Measurements from ENCODE around the gene PARD3.

The PARD3 gene

DNA sequence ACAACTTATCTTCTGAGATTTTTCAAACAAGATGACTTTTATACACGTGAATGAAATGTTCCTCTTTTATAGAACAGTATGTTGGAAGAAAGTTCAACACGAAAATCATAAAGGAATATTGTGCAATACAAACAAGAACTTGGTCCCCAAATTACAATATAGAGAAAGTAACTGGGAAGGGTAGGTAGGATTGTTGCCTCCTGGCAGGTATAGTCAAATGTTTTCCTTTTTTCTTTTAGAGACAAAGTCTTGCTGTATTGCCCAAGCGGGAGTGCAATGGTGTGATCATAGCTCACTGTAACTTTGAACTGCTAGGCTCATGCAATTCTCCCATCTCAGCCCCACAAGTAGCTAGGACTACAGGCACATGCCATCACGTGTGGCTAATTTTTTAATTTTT is 582.6 kb downstream of the PARD3 start:
- DNase-seq, result no peak

DNA sequence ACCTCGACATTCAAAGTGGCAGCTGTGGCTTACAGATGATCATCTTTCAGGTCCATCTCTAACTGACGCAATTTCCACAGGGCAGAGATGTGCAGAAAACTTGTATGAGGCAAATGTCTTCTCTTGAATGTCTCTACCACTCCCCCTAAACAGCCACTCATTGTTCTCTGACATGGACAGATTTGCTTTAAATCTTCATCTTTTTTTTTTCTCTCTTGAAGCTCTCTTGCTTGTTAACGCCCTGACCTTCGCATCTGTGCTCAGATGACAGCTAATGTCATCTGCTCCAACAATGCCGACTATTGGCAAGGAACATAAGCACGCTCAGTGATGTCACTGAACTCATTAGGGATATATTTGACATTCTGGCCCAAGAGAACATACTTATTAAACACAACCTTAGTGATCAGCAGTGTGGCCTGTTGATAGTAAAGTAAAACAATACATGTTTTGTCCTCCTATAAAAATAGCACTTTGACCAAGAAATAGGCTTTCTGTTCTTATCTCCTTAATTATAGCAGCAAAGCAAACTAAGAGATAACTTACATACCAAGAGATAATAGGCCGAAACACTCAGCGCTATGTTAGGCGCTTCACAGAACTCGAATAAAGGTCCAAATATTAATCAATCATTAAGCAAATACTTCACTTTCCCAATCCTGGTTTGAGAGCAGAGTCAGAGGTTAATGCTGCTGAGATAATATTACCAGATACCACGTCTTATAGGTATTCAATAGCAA is 583.5 kb downstream of the PARD3 start:
- DNase-seq, result no peak

GRCh38 chr10:34229917-34230316 is 585.2 kb downstream of the PARD3 start:
- DNase-seq, result no peak

- no peak for DNase-seq
Observed at GRCh38 chr10:34228066-34228465, 587.0 kb downstream of the PARD3 start.

DNA sequence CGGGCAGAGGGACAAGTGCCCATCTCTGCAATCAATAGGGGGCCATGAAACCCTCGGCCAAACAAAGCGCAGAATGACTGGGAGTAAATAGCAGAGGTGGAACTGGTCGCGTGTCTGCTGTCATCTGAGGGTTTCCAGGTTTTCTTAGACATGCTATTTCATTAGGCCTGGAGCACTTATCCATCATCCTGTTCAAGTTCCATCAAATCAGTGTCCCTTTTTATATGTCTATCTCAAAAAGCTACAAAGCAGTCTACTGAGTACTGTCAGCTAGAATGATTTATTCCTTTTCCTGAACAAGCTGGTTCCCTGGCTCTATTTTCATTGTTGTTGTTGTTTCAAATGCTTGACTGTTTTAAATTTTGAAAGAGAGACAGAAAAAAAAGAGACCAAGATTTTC is 590.5 kb downstream of the PARD3 start:
- DNase-seq, result no peak

GRCh38 chr10:34223658-34224057 is 591.4 kb downstream of the PARD3 start:
- DNase-seq, result no peak

DNA sequence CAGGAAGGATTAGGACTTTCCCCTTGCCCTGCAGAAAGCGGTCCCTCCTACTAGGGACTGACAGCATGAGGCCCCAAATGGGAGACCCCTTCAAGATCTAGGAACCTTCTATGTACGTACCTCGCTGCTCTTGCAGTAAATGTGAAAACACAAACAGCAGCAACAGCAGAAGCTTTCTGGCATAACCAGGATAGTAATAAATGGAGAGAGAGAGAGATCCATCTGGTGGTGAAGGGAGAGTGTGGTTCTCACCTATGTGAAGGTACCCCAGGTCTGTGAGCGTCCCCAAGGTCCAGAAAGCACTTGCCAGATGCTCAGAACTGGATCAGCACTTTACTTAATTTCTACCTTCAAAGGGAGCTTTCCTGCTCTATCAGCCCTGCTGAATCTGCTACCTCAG is 592.7 kb downstream of the PARD3 start:
- DNase-seq, result no peak

- no peak for DNase-seq
Observed at GRCh38 chr10:34219753-34220548, 595.1 kb downstream of the PARD3 start.

DNA sequence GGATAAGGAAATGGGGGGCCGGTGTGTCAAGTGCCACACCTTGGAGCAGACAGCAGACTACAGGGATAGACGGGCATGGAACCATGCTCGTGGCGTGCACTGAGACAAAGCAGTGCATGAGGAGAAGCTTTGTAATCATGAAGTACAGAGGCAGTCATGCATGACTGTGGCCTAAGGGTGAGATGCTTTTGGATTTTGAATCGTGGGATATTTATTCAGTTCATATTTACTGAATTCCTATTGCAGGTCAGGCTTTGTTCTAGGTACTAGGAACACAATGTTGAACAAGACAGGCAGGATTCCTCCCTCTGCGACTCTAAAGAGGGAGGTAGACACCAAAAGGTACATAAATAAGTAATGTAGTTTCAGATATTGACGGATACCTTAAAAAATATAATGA is 597.6 kb downstream of the PARD3 start:
- DNase-seq, result no peak

- no peak for DNase-seq
Observed at GRCh38 chr10:34216348-34216945, 598.6 kb downstream of the PARD3 start.

DNA sequence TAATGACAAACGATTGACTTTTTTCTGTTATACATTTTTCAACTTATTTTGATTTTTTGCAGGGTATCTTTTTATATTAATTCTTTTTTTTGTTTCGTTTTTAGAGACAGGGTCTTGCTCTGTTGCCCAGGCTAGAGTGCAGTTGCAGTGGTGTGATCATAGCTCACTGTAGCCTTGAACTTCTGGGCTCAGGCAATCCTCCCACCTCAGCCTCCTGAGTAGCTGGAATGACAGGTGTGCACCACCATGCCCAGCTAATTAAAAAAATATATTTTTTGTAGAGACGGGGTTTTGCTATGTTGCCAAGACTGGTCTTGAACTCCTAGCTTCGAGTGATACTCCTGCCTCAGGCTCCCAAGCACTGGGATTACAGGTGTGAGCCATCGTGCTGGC is 601.3 kb downstream of the PARD3 start:
- no peak for DNase-seq

GRCh38 chr10:34213193-34213804 is 601.8 kb downstream of the PARD3 start:
- no peak for DNase-seq

DNA sequence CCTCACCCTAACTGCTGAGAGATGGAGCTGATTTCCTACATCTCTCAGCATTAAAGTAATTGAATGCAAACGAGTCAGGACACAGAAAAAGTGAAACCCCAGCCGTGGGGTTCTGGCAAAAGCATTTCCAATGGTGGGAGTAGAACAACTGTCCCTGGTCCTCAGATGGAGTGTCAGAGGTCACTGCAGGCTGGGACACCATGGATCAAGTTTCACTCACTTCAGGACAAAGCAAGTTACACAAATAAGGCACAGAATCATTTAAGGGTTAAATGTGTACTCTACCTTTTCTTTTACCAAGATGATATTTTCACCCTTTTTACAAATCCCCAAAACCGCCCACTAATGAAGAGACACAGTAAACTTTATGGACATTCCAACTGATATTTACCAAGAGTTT is 607.8 kb downstream of the PARD3 start:
- DNase-seq, result no peak

- DNase-seq, result no peak
Observed at GRCh38 chr10:34206935-34207268, 608.2 kb downstream of the PARD3 start.

DNA sequence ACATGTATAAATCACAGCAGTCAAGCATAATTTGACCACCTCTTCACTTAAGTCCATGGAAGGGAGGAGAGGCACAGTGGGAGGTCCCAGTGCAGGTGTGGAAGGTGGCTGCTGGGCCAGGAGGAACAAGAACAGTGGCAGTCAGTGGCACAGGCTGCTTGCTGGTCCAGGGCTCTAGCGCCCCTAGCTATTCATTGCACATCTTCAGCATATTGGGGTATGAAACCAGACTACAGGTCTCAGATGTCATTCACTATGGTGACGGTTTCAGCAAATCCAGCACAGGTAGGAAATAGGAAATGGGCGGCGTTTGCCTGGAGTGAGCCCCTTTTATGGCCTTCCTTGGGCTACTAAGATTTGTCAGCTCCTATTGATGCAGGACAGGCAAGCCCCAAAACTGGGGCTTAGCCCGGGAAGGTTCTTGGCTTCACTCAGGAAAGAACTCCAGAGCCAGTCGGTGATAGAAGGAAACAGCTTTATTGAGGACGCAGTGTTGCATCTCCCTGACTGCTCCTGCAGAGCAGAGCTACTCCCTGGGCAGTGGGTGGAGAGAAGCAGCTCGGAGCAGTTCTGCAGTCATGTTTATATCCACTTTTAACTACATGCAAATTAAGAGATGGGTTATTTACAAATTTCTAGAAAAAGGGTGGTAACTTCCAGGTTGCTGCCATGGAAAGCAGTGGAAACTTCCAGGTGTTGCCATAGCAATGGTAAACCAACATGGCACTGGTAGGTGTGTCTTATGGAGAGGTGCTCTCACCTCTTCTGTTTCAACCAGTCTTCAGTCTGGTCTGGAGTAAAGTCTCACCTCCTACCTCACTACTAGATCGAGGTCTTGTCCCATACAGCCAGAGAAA is 608.8 kb downstream of the PARD3 start:
- DNase-seq, result no peak

GRCh38 chr10:34205452-34205851 is 609.6 kb downstream of the PARD3 start:
- DNase-seq, result no peak

DNA sequence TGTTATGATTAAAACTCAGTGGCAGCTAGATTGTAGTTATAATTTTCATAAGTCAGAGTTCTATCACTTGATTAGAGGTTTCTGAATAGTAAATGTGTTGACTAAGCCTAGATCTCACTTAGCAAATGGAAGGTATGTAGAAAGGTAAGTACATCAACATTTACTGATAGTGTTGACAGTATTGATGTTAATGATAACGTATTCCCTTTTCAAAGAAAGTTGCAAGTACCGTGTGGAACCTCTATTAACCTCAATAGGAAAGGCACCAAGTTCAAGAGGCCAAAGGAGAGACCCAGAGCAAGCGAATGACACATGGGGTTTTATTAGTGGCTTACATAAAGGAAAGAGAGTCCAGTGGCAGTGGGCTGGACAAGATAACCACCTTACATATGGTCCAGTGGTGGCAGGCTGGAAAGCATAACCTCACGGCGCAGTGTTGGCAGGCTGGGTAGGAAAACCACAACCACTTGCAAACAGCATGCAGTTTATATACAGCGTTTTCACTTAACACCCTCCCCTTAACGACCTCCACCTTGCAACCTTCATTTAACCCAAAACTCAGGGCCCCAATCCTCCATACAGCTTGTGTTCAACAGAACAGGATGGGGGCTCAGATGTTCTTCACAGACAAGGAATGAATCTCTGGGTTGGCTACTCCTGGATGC is 611.0 kb downstream of the PARD3 start:
- DNase-seq, result no peak

GRCh38 chr10:34200355-34200901 is 614.7 kb downstream of the PARD3 start:
- no peak for DNase-seq

- no peak for DNase-seq
Observed at GRCh38 chr10:34198953-34199352, 616.1 kb downstream of the PARD3 start.

- DNase-seq, result no peak
Observed at GRCh38 chr10:34196058-34196433, 619.0 kb downstream of the PARD3 start.

DNA sequence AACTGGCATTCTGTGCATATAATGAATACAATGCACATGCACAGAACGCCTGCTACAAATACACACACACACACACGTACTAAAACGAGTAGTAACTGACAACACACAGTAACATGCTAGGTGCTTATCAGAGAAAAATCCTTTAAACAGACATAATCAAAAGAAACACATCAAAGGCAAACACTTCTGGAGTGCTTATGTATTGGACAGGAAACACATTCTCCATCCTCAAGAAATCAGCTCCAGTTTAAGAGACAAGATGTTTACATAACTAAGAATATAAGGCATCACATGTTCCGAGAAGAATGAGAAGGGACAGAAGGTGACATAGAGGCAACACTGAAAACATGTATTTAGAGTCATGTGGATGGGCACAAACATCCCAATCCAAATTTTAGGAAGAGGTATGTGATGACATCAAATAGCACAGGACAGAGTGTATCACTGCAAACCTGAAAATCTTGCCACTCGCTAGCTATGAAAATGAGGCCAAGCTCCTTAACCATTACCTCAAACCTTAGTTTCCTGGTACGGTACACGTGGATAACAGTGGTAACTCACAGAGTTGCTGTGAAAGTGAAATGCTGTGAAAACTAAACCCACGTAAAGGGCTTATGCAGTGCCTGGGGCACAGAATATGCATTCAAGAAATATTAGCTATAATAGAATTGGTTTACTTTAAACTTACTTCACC is 619.6 kb downstream of the PARD3 start:
- no peak for DNase-seq

Data from stimulated activated CD4-positive, alpha-beta T cell treated with anti-CD3 and anti-CD28 coated beads, Interleukin-12 subunit alpha, Interleukin-12 subunit beta, amount 100 ng/mL, for 4 hours (primary cell).